ENCODE measurements around the gene SRI.
"Not testable (repeated sequence)": the region's sequence is repeated elsewhere in the genome, so short reads cannot be mapped to it uniquely, and the experiment has no call there.

SRI gene

GRCh38 chr7:88172842-88173241 is 47.0 kb downstream of the SRI start:
- no peak for DNase-seq

GRCh38 chr7:88169717-88170320 is 50.0 kb downstream of the SRI start:
- peak; percentile 10 to 61 (median 51) for DNase-seq

GRCh38 chr7:88167721-88168120 is 52.1 kb downstream of the SRI start:
- no peak for DNase-seq

GRCh38 chr7:88167223-88167622 is 52.6 kb downstream of the SRI start:
- DNase-seq: no peak

GRCh38 chr7:88165697-88166096 is 54.1 kb downstream of the SRI start:
- DNase-seq: no peak

- DNase-seq: not testable (repeated sequence)
Observed at GRCh38 chr7:88159741-88160140, 60.1 kb downstream of the SRI start.

GRCh38 chr7:88156356-88156755 is 63.5 kb downstream of the SRI start:
- DNase-seq: no peak

GRCh38 chr7:88155756-88156155 is 64.1 kb downstream of the SRI start:
- no peak for DNase-seq
